ENCODE data around the gene LIX1.
"Not testable (repeated sequence)": the region's sequence is repeated elsewhere in the genome, so short reads cannot be mapped to it uniquely, and the experiment has no call there.

Gene LIX1

GRCh38 chr5:97141031-97141430, 1.4 kb downstream of the LIX1 start:
- FAIRE-seq, result no peak

- FAIRE-seq, result not testable (repeated sequence)
These were observed 2.2 kb downstream of the LIX1 start for GRCh38 chr5:97140250-97140649.

GRCh38 chr5:97136475-97136874, 5.9 kb downstream of the LIX1 start:
- no peak for FAIRE-seq

GRCh38 chr5:97135868-97136267, 6.5 kb downstream of the LIX1 start:
- no peak for FAIRE-seq

- FAIRE-seq, result no peak
These were observed 7.8 kb downstream of the LIX1 start for GRCh38 chr5:97134634-97135033.

- no peak for FAIRE-seq
These were observed 9.3 kb downstream of the LIX1 start for GRCh38 chr5:97133101-97133500.

- FAIRE-seq, result no peak
These were observed 10.5 kb downstream of the LIX1 start for GRCh38 chr5:97131921-97132320.

- FAIRE-seq, result no peak
These were observed 11.2 kb downstream of the LIX1 start for GRCh38 chr5:97131139-97131710.

GRCh38 chr5:97127727-97128126, 14.7 kb downstream of the LIX1 start:
- no peak for FAIRE-seq

- FAIRE-seq, result no peak
These were observed 17.2 kb downstream of the LIX1 start for GRCh38 chr5:97125125-97125683.

GRCh38 chr5:97124335-97124734, 18.1 kb downstream of the LIX1 start:
- no peak for FAIRE-seq

GRCh38 chr5:97121848-97122247, 20.6 kb downstream of the LIX1 start:
- FAIRE-seq, result no peak

GRCh38 chr5:97120195-97120594, 22.2 kb downstream of the LIX1 start:
- FAIRE-seq, result no peak

- FAIRE-seq, result no peak
These were observed 23.4 kb downstream of the LIX1 start for GRCh38 chr5:97119007-97119390.

GRCh38 chr5:97118261-97119006, 24.0 kb downstream of the LIX1 start:
- FAIRE-seq, result no peak

- FAIRE-seq, result no peak
These were observed 26.5 kb downstream of the LIX1 start for GRCh38 chr5:97115932-97116331.

- FAIRE-seq, result no peak
These were observed 30.2 kb downstream of the LIX1 start for GRCh38 chr5:97112230-97112629.

GRCh38 chr5:97111616-97112015, 30.8 kb downstream of the LIX1 start:
- FAIRE-seq, result no peak

GRCh38 chr5:97111004-97111403, 31.4 kb downstream of the LIX1 start:
- no peak for FAIRE-seq

GRCh38 chr5:97107318-97107717, 35.1 kb downstream of the LIX1 start:
- no peak for FAIRE-seq

GRCh38 chr5:97106216-97106581, 36.2 kb downstream of the LIX1 start:
- no peak for FAIRE-seq

GRCh38 chr5:97105501-97106215, 36.8 kb downstream of the LIX1 start:
- no peak for FAIRE-seq

- no peak for FAIRE-seq
These were observed 40.4 kb downstream of the LIX1 start for GRCh38 chr5:97102010-97102470.

Measured in A204.1 (cell line).